K562 (cell line): ENCODE measurements around the gene CST8. TPM values are rescaled to one million over a fixed set of nuclear protein-coding genes. Genes with fewer than 3 reads are reported as not detected.

ENCODE experiments used
- ATAC-seq: fragments of 200-7000 bp; cut with Tn5 transposase; 3 replicates; pipeline ENCODE4 v1.9.1; 2020; ENCODE audit warnings: moderate library complexity
- BruUV-seq: library from RNA; stranded (reverse); fragments of 400-500 nt; replicated peaks from 2 replicates; lab custom pipeline; 2021; lab: Mats Ljungman, UMichigan
- CTCF ChIA-PET: fragments of 300-600 bp; formaldehyde crosslinking; extraction: SDS; loops from one replicate; lab custom pipeline; 2021; ENCODE audit warnings: low intra/inter-chr PET ratio; lab: Yijun Ruan, JAX
- POLR2A ChIA-PET: fragments of 300-600, 350-650 bp; sonication (Branson Sonifier 250); formaldehyde crosslinking; extraction: SDS; loops from one replicate; lab custom pipeline; 2021; ENCODE audit warnings: antibody characterized with exemption, inconsistent platforms; lab: Yijun Ruan, JAX
- DNase-seq, 4 experiments: peaks; one replicate each; pipeline versions ENCODE4 v3.0.0 to v3.0.0-alpha.2; 2011 to 2018; ENCODE audit warnings: low spot score in 3 of 4, mixed read lengths in 3 of 4; ENCODE audit errors: extremely low read depth in 1 of 4
- FAIRE-seq: peaks from 2 replicates; lab custom pipeline; 2011; peaks lifted over from hg19 to GRCh38; lab: Jason Lieb, UNC
- H2AFZ ChIP-seq: 2 replicates; pipeline ENCODE4 v1.6.0; 2011; ENCODE audit warnings: low read depth, low read length, control low read depth, inconsistent platforms
- H3K27ac ChIP-seq: fragments of 200-600 bp; 3 replicates; pipeline ENCODE4 v1.8.0; 2011; ENCODE audit warnings: low read depth, mild to moderate bottlenecking, control low read depth, inconsistent platforms, low read length, moderate library complexity, mixed read lengths; ENCODE audit errors: extremely low read depth
- H3K27me3 ChIP-seq, 2 experiments: fragments of 300-600 bp in 1 of 2; 2 replicates in 1 of 2; 3 replicates in 1 of 2; pipeline versions ENCODE4 v1.6.0 to v1.8.0; 2011; ENCODE audit warnings: inconsistent platforms in 2 of 2, low read length in 2 of 2, mild to moderate bottlenecking in 1 of 2, mixed read lengths in 1 of 2, moderate library complexity in 1 of 2; ENCODE audit not compliant: control insufficient read depth in 2 of 2, insufficient read depth in 2 of 2
- H3K36me3 ChIP-seq: fragments of 300-600 bp; 3 replicates; pipeline ENCODE4 v1.8.0; 2011; ENCODE audit warnings: mild to moderate bottlenecking, low read length, inconsistent platforms; ENCODE audit not compliant: control insufficient read depth, insufficient read depth
- H3K4me1 ChIP-seq, 2 experiments: fragments of 200-600 bp in 1 of 2; replicated peaks in 1 of 2; 2 replicates in 1 of 2; 3 replicates in 1 of 2; pipeline versions ENCODE4 v1.5.1 to v1.8.0; 2011; ENCODE audit warnings: inconsistent platforms in 2 of 2, low read length in 2 of 2, mild to moderate bottlenecking in 1 of 2, mixed read lengths in 1 of 2, moderate library complexity in 1 of 2; ENCODE audit not compliant: control insufficient read depth in 2 of 2, insufficient read depth in 2 of 2
- H3K4me2 ChIP-seq: 2 replicates; pipeline ENCODE4 v1.6.1; 2011; ENCODE audit warnings: low read length, control low read depth, inconsistent platforms, mixed read lengths; ENCODE audit not compliant: insufficient read depth
- H3K4me3 ChIP-seq: fragments of 200-600 bp; sonication (generic), shearing (Covaris generic); 2 replicates; pipeline ENCODE4 v1.5.1; 2016; ENCODE audit warnings: control low read depth, inconsistent platforms
- H3K79me2 ChIP-seq: fragments of 200-600 bp; 3 replicates; pipeline ENCODE4 v1.8.0; 2011; ENCODE audit warnings: low read length, inconsistent platforms; ENCODE audit not compliant: control insufficient read depth, insufficient read depth
- H3K9ac ChIP-seq, 2 experiments: 2 replicates each; pipeline versions ENCODE4 v1.6.0 to v1.6.1; 2011; ENCODE audit warnings: low read depth in 2 of 2, low read length in 2 of 2, control low read depth in 1 of 2, inconsistent platforms in 1 of 2, mild to moderate bottlenecking in 1 of 2, mixed read lengths in 1 of 2; ENCODE audit not compliant: insufficient read depth in 1 of 2
- H3K9me1 ChIP-seq: one replicate; pipeline ENCODE4 v1.6.0; 2011; ENCODE audit warnings: inconsistent platforms, mild to moderate bottlenecking, low read length, moderate library complexity; ENCODE audit not compliant: control insufficient read depth, insufficient read depth
- H3K9me3 ChIP-seq: replicated peaks from 2 replicates; pipeline ENCODE4 v1.5.1; 2011; ENCODE audit warnings: low read depth, low read length, inconsistent platforms; ENCODE audit not compliant: control insufficient read depth, insufficient read depth
- H4K20me1 ChIP-seq: replicated peaks from 2 replicates; pipeline ENCODE4 v1.6.1; 2011; ENCODE audit warnings: low read length, inconsistent platforms, mixed read lengths; ENCODE audit not compliant: control insufficient read depth, insufficient read depth
- ATF2 ChIP-seq: sonication (generic); formaldehyde crosslinking; IDR thresholded peaks from 2 replicates; pipeline ENCODE4 v1.8.1; 2022; ENCODE audit warnings: missing genetic modification reagents
- E2F6 ChIP-seq, 2 experiments: IDR thresholded peaks; 2 replicates each; pipeline ENCODE4 v1.6.1; 2011; ENCODE audit warnings: borderline replicate concordance in 1 of 2, control low read depth in 1 of 2, low read depth in 1 of 2, low read length in 1 of 2, mild to moderate bottlenecking in 1 of 2, mixed read lengths in 1 of 2, moderate library complexity in 1 of 2; ENCODE audit not compliant: insufficient read depth in 1 of 2, insufficient read length in 1 of 2, poor library complexity in 1 of 2, severe bottlenecking in 1 of 2; ENCODE audit errors: extremely low read depth in 1 of 2
- HOMEZ ChIP-seq: fragments of 250-450 bp; sonication (Bioruptor Pico); IDR thresholded peaks from 2 replicates; pipeline ENCODE4 v1.4.0; 2020; ENCODE audit warnings: mild to moderate bottlenecking, moderate library complexity
- KLF6 ChIP-seq: fragments of 250-450 bp; sonication (Bioruptor Pico); IDR thresholded peaks from 2 replicates; pipeline ENCODE4 v1.4.0; 2020; ENCODE audit warnings: mild to moderate bottlenecking, moderate library complexity, borderline replicate concordance
- MBD2 ChIP-seq: sonication (generic); IDR thresholded peaks from 2 replicates; pipeline ENCODE4 v1.6.1; 2016; ENCODE audit warnings: low read depth, borderline replicate concordance
- NCOA1 ChIP-seq: fragments of 450-650 bp; IDR thresholded peaks from 2 replicates; pipeline ENCODE4 v1.6.1; 2016; ENCODE audit warnings: low read depth
- NFRKB ChIP-seq: fragments of 450-650 bp; IDR thresholded peaks from 2 replicates; pipeline ENCODE4 v1.6.1; 2016; ENCODE audit warnings: low read depth
- SNIP1 ChIP-seq: fragments of 450-650 bp; IDR thresholded peaks from 2 replicates; pipeline ENCODE4 v1.7.1; 2017; ENCODE audit warnings: low read depth, mild to moderate bottlenecking
- in situ Hi-C: fragments of 300-500 bp; cut with MboI; formaldehyde crosslinking; loops from 4 replicates; pipeline ENCODE4 v1.15.0; 2018; ENCODE audit warnings: inconsistent platforms, mixed read lengths
- intact Hi-C: fragments of 100-400 bp; cut with micrococcal nuclease; formaldehyde crosslinking; loops from 2 replicates; pipeline ENCODE4 v1.14.2; 2022
- polyA plus RNA-seq, 8 experiments: library from polyadenylated mRNA; depleted of rRNA in 4 of 8; stranded (reverse) in 5 of 8; unstranded in 3 of 8; fragments of >200 nt; fragmentation: Nextera tagmentation in 2 of 8; fragmentation: Illumina TruSeq in 1 of 8; extraction: Ambion mirVana in 2 of 8; extraction: Trizol in 1 of 8; gene quantifications; 2 replicates each; pipeline versions ENCODE4 v1.2.1 to v1.2.3, GENCODE V29; 2011 to 2014; ENCODE audit warnings: inconsistent platforms in 1 of 8, missing spikeins in 1 of 8
- total RNA-seq, 7 experiments: library from RNA; depleted of rRNA in 6 of 7; stranded (reverse); fragments of >200 nt in 6 of 7; fragmentation: Illumina TruSeq in 2 of 7; extraction: Trizol in 2 of 7; gene quantifications; 2 replicates each; pipeline versions ENCODE4 v1.2.1 to v1.2.3, GENCODE V29; 2011 to 2021; ENCODE audit warnings: low replicate concordance in 1 of 7

The CST8 gene
- total and polyA plus RNA-seq, 9 of the 15 experiments (the other 6 are each of a cell fraction or from before 2014, with no cell fraction given), result not detected

GRCh38 chr20:23492292-23492691 is 1.4 kb downstream of the CST8 start:
- ChIA-PET POLR2A (interaction anchor here (0.7 to 0.9 kb wide), 2 partner anchors 134 to 980 kb away, joined by 4 read pairs; no protein-coding TSS in a partner anchor), CTCF (no interaction called here)
- Histone ChIP-seq H3K4me2 (no peak overlapping the region), H3K79me2 (no peaks in the 10 kb centered on the region), H2AFZ (peak overlapping the region; percentile 24; the same call in 1 of the 2 replicates), H3K27ac (no peak overlapping the region), H3K4me3 (no peak overlapping the region), H3K9ac (no peak overlapping the region), H3K27me3 (no peaks in the 10 kb centered on the region; a peak in 1 of 5 replicates), H4K20me1 (no peaks in the 10 kb centered on the region), H3K9me3 (no peaks in the 10 kb centered on the region), H3K9me1 (peaks cover 3% of the 10 kb centered on the region), H3K4me1 (peaks cover 0 to 7% of the 10 kb centered on the region in 2 experiments; a peak in 2 of 5 replicates), H3K36me3 (no peaks in the 10 kb centered on the region)
- ATAC-seq, result no peak
- no peak for TF ChIP-seq E2F6 (IDR thresholded peaks at IDR 0.05; ENCODE audit: borderline replicate concordance in 1 of 2, extremely low read depth in 1 of 2, insufficient read depth in 1 of 2, insufficient read length in 1 of 2, low read depth in 1 of 2, low read length in 1 of 2, poor library complexity in 1 of 2, severe bottlenecking in 1 of 2)
- no peak for TF ChIP-seq MBD2
- TF ChIP-seq HOMEZ (CRISPR knock-in tag), result no peak
- no peak for TF ChIP-seq KLF6 (CRISPR knock-in tag)
- no peak for TF ChIP-seq NFRKB
- no peak for TF ChIP-seq ATF2 (CRISPR knock-in tag)
- TF ChIP-seq SNIP1, result no peak
- TF ChIP-seq NCOA1, result no peak
- BruUV-seq, result no TSS peak
- DNase-seq, result no peak
- in situ Hi-C loops (no loop called here), intact Hi-C loops (no loop called here)
- no peak for FAIRE-seq
